Activated CD8-positive, alpha-beta memory T cell treated with anti-CD3 and anti-CD28 coated beads for 1 hour (primary cell): Measurements from ENCODE around the gene SH2D1A.
"Not testable (repeated sequence)": the region's sequence is repeated elsewhere in the genome, so short reads cannot be mapped to it uniquely, and the experiment has no call there.

Source experiments
- DNase-seq, 2 donors: peaks; one replicate each; pipeline ENCODE4 v3.0.0-alpha.2; 2020; ENCODE audit warnings: low read depth in 1 of 2; ENCODE audit errors: extremely low read depth in 1 of 2

The SH2D1A gene

GRCh38 chrX:124346117-124346876, at the start of gene SH2D1A:
Gene SH2D1A (plus strand): TSS chrX:124346563. CDS start chrX:124346643, 80 bp downstream.
- no peak for DNase-seq

GRCh38 chrX:124299323-124299722, 47.0 kb upstream of the SH2D1A start:
- not testable (repeated sequence) for DNase-seq

GRCh38 chrX:124300405-124300804, 46.0 kb upstream of the SH2D1A start:
- no peak for DNase-seq

GRCh38 chrX:124307253-124307907, 39.0 kb upstream of the SH2D1A start:
- DNase-seq, result no peak

GRCh38 chrX:124325732-124326131, 20.6 kb upstream of the SH2D1A start:
- DNase-seq, result no peak

GRCh38 chrX:124328765-124329164, 17.6 kb upstream of the SH2D1A start:
- DNase-seq, result no peak

- DNase-seq, result no peak
Observed at GRCh38 chrX:124332481-124333424, 13.6 kb upstream of the SH2D1A start, which contains the start of gene TEX13D. Gene TEX13D (plus strand): TSS chrX:124332660. CDS start chrX:124332918, 258 bp downstream.

- DNase-seq, result no peak
Observed at GRCh38 chrX:124333862-124334261, 12.5 kb upstream of the SH2D1A start.

GRCh38 chrX:124334555-124334954, 11.8 kb upstream of the SH2D1A start:
- not testable (repeated sequence) for DNase-seq

- DNase-seq, result no peak
Observed at GRCh38 chrX:124335598-124335997, 10.8 kb upstream of the SH2D1A start.

GRCh38 chrX:124337916-124338315, 8.4 kb upstream of the SH2D1A start:
- no peak for DNase-seq

GRCh38 chrX:124338733-124339514, 7.4 kb upstream of the SH2D1A start:
- no peak for DNase-seq

- no peak for DNase-seq
Observed at GRCh38 chrX:124341396-124342132, 4.8 kb upstream of the SH2D1A start.

GRCh38 chrX:124342174-124342867, 4.0 kb upstream of the SH2D1A start:
- DNase-seq, result no peak

GRCh38 chrX:124343016-124343415, 3.3 kb upstream of the SH2D1A start:
- no peak for DNase-seq

GRCh38 chrX:124344246-124344645, 2.1 kb upstream of the SH2D1A start:
- DNase-seq, result no peak

GRCh38 chrX:124346877-124347241, 496 bp downstream of the SH2D1A start:
- no peak for DNase-seq

- DNase-seq, result no peak
Observed at GRCh38 chrX:124347242-124347641, 879 bp downstream of the SH2D1A start.

GRCh38 chrX:124348182-124348581, 1.8 kb downstream of the SH2D1A start:
- DNase-seq, result no peak
